ENCODE measurements around the gene ASAP2. TPM values are rescaled to one million over a fixed set of nuclear protein-coding genes. Genes with fewer than 3 reads are reported as not detected.

The ASAP2 gene
- polyA plus RNA-seq, 1 donor (not counting 4 experiments of a cell fraction or from before 2014, with no cell fraction given), result 54.2 TPM

- Histone ChIP-seq H3K9me3 (ENCODE audit: control insufficient read depth, low read depth, low read length) (no peaks in the 10 kb centered on the region), H3K9me1 (ENCODE audit: control insufficient read depth, extremely low read depth, insufficient read depth, low read length) (no peaks in the 10 kb centered on the region), H2AFZ (ENCODE audit: control insufficient read depth, low read length) (no peak overlapping the region), H3K4me2 (ENCODE audit: control insufficient read depth, extremely low read depth, insufficient read depth, low read depth, low read length) (no peak overlapping the region), H3K27ac (ENCODE audit: control insufficient read depth, insufficient read depth, low read length) (no peak overlapping the region), H3K79me2 (ENCODE audit: control insufficient read depth, insufficient read depth, low read length) (no peaks in the 10 kb centered on the region), H4K20me1 (ENCODE audit: control insufficient read depth, extremely low read depth, insufficient read depth, low read length) (no peaks in the 10 kb centered on the region), H3K4me3 (ENCODE audit: control insufficient read depth in 2 of 3, extremely low read depth in 1 of 3, insufficient read depth in 2 of 3, low read depth in 1 of 3, low read length in 3 of 3) (no peak overlapping the region), H3K27me3 (ENCODE audit: control insufficient read depth, extremely low read depth, insufficient read depth, low read length) (no peaks in the 10 kb centered on the region), H3K4me1 (ENCODE audit: control insufficient read depth, extremely low read depth, insufficient read depth, low read length) (no peaks in the 10 kb centered on the region), H3K36me3 (ENCODE audit: control insufficient read depth in 2 of 2, extremely low read depth in 1 of 2, insufficient read depth in 2 of 2, low read length in 2 of 2) (peaks cover 52 to 71% of the 10 kb centered on the region in 2 experiments), H3K9ac (ENCODE audit: control insufficient read depth, extremely low read depth, insufficient read depth, low read length) (no peak overlapping the region)
- DNase-seq (ENCODE audit: low read depth, low spot score), result no peak
- dilution Hi-C loops (cut with MboI; ENCODE audit: extremely low pct_ligation_motif_present, low sequenced_read_pairs), result no loop called here
- TF ChIP-seq EZH2 (IDR thresholded peaks at IDR 0.05; ENCODE audit: low read length), result no peak
- TF ChIP-seq CTCF (optimal IDR thresholded peaks at IDR 0.05 in 1 of 3, IDR thresholded peaks at IDR 0.05 in 1 of 3, conservative IDR thresholded peaks at IDR 0.05 in 1 of 3; ENCODE audit: extremely low read depth in 1 of 3, insufficient read depth in 2 of 3, low read length in 3 of 3), result no peak
- no peak for FAIRE-seq
Measured at GRCh38 chr2:9354318-9354717, 147.7 kb downstream of the ASAP2 start.

- FAIRE-seq (no peak), DNase-seq (ENCODE audit: low read depth, low spot score) (no peak)
- H3K9me1 ChIP-seq (ENCODE audit: control insufficient read depth, extremely low read depth, insufficient read depth, low read length), result no peaks in the 10 kb centered on the region
- no peaks in the 10 kb centered on the region for H4K20me1 ChIP-seq (ENCODE audit: control insufficient read depth, extremely low read depth, insufficient read depth, low read length)
- no peaks in the 10 kb centered on the region for H3K79me2 ChIP-seq (ENCODE audit: control insufficient read depth, insufficient read depth, low read length)
- no peak overlapping the region for H3K9ac ChIP-seq (ENCODE audit: control insufficient read depth, extremely low read depth, insufficient read depth, low read length)
- H3K36me3 ChIP-seq (ENCODE audit: control insufficient read depth in 2 of 2, extremely low read depth in 1 of 2, insufficient read depth in 2 of 2, low read length in 2 of 2), result peaks cover 55 to 68% of the 10 kb centered on the region in 2 experiments
- dilution Hi-C loops (cut with MboI; ENCODE audit: extremely low pct_ligation_motif_present, low sequenced_read_pairs), result no loop called here
- H3K27ac ChIP-seq (ENCODE audit: control insufficient read depth, insufficient read depth, low read length), result no peak overlapping the region
- H3K4me2 ChIP-seq (ENCODE audit: control insufficient read depth, extremely low read depth, insufficient read depth, low read depth, low read length), result no peak overlapping the region
- TF ChIP-seq EZH2 (IDR thresholded peaks at IDR 0.05; ENCODE audit: low read length) (no peak), CTCF (optimal IDR thresholded peaks at IDR 0.05 in 1 of 3, IDR thresholded peaks at IDR 0.05 in 1 of 3, conservative IDR thresholded peaks at IDR 0.05 in 1 of 3; ENCODE audit: extremely low read depth in 1 of 3, insufficient read depth in 2 of 3, low read length in 3 of 3) (no peak)
- no peaks in the 10 kb centered on the region for H3K27me3 ChIP-seq (ENCODE audit: control insufficient read depth, extremely low read depth, insufficient read depth, low read length)
- H3K4me1 ChIP-seq (ENCODE audit: control insufficient read depth, extremely low read depth, insufficient read depth, low read length), result no peaks in the 10 kb centered on the region
- H3K9me3 ChIP-seq (ENCODE audit: control insufficient read depth, low read depth, low read length), result no peaks in the 10 kb centered on the region
- no peak overlapping the region for H3K4me3 ChIP-seq (ENCODE audit: control insufficient read depth in 2 of 3, extremely low read depth in 1 of 3, insufficient read depth in 2 of 3, low read depth in 1 of 3, low read length in 3 of 3)
- H2AFZ ChIP-seq (ENCODE audit: control insufficient read depth, low read length), result no peak overlapping the region
Measured at GRCh38 chr2:9355270-9355669, 148.7 kb downstream of the ASAP2 start.
